Measurements from ENCODE around the gene KDM4D. TPM values are rescaled to one million over a fixed set of nuclear protein-coding genes. Genes with fewer than 3 reads are reported as not detected.

KDM4D gene
- total and polyA plus RNA-seq, 2 of the 8 experiments (the other 6 are each of a cell fraction or from before 2014, with no cell fraction given) = 1.5 to 4.5 TPM

DNA sequence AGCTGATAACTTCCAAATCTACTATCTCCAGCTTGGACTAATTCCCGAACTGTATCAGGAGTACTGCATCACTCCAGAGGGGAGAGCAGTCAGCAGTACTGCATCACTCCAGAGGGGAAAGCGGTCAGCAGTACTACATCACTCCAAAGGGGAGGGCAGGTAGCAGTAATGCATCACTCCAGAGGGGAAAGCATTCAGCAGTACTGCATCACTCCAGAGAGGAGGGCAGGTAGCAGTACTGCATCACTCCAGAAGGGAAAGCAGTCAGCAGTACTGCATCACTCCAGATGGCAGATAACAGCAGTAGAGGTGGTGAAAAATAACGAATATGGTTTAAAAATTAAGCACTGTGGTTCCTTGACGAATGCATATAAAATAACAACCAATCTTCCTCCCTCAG is 8.6 kb upstream of the KDM4D start (continued):
- TF ChIP-seq, protein P1, sequence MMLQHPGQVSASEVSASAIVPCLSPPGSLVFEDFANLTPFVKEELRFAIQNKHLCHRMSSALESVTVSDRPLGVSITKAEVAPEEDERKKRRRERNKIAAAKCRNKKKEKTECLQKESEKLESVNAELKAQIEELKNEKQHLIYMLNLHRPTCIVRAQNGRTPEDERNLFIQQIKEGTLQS (IDR thresholded peaks at IDR 0.05; ENCODE audit: insufficient read depth, low read depth, low read length) = no peak
- TF ChIP-seq CREB1 (IDR thresholded peaks at IDR 0.05) = no peak
- no peak for TF ChIP-seq SP2 (IDR thresholded peaks at IDR 0.05; ENCODE audit: low read length)
- no peak for TF ChIP-seq CHD1 (IDR thresholded peaks at IDR 0.05; ENCODE audit: low read depth, low read length)

Data from H1 (cell line).